ENCODE data around the gene BTNL2.

DNA sequence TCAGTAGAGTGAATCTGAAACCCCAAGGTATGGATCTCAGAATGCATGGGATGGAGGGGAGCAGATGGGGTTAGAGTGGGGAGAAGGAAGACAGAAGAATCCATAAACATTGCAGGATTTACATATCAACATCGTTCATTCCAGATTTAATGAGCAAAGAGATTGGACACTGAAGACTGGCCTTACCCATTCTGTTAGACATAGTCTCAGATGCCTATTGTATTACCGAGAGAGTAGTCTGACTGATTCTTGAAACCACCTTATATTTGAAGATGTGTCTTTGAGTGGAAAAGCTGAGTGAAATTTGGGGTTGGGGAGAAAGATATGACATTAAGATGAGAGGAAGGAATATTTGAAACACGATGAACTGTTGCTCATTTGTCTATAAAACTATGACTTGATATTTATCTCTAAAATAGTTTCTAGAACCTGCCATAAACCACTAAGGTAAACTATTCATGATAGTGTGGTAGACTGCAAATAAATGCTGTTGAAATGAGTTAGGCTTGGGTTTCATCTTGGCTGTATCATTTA is 38.4 kb upstream of the BTNL2 start:
- TF ChIP-seq, protein P1, sequence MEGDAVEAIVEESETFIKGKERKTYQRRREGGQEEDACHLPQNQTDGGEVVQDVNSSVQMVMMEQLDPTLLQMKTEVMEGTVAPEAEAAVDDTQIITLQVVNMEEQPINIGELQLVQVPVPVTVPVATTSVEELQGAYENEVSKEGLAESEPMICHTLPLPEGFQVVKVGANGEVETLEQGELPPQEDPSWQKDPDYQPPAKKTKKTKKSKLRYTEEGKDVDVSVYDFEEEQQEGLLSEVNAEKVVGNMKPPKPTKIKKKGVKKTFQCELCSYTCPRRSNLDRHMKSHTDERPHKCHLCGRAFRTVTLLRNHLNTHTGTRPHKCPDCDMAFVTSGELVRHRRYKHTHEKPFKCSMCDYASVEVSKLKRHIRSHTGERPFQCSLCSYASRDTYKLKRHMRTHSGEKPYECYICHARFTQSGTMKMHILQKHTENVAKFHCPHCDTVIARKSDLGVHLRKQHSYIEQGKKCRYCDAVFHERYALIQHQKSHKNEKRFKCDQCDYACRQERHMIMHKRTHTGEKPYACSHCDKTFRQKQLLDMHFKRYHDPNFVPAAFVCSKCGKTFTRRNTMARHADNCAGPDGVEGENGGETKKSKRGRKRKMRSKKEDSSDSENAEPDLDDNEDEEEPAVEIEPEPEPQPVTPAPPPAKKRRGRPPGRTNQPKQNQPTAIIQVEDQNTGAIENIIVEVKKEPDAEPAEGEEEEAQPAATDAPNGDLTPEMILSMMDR (IDR thresholded peaks at IDR 0.05), result no peak
- TF ChIP-seq POLR2A (IDR thresholded peaks at IDR 0.05), result no peak

Data from tibial nerve (tissue), 3 donors.